GM19372 (cell line): ENCODE data around the gene RGS12.
A peak's percentile ranks its signal among the peaks of the same experiment; 100 is the strongest.

Experiments used
- ATAC-seq: cut with Tn5 transposase; IDR thresholded peaks from one replicate; pipeline ENCODE4 v1.9.1; 2021; ENCODE audit warnings: mild to moderate bottlenecking, low read depth, moderate library complexity; ENCODE audit not compliant: unreplicated experiment

The RGS12 gene

GRCh38 chr4:3269991-3270611, 22.7 kb upstream of the RGS12 start:
- ATAC-seq: no peak

- ATAC-seq: no peak
Observed at GRCh38 chr4:3271131-3271530, 21.7 kb upstream of the RGS12 start.

- no peak for ATAC-seq
Observed at GRCh38 chr4:3276986-3277385, 15.8 kb upstream of the RGS12 start.

GRCh38 chr4:3280466-3280865, 12.4 kb upstream of the RGS12 start:
- no peak for ATAC-seq

GRCh38 chr4:3283483-3283882, 9.3 kb upstream of the RGS12 start:
- no peak for ATAC-seq

GRCh38 chr4:3283916-3284315, 8.9 kb upstream of the RGS12 start:
- ATAC-seq: no peak

- no peak for ATAC-seq
Observed at GRCh38 chr4:3284734-3285557, 7.9 kb upstream of the RGS12 start.

GRCh38 chr4:3285558-3286334, 7.1 kb upstream of the RGS12 start:
- peak; percentile 91 for ATAC-seq

GRCh38 chr4:3286335-3287175, 6.3 kb upstream of the RGS12 start:
- ATAC-seq: no peak

GRCh38 chr4:3287271-3287971, 5.4 kb upstream of the RGS12 start:
- no peak for ATAC-seq

GRCh38 chr4:3287972-3288570, 4.8 kb upstream of the RGS12 start:
- no peak for ATAC-seq

GRCh38 chr4:3288571-3289094, 4.2 kb upstream of the RGS12 start:
- no peak for ATAC-seq

- ATAC-seq: no peak
Observed at GRCh38 chr4:3290476-3290875, 2.3 kb upstream of the RGS12 start.

- no peak for ATAC-seq
Observed at GRCh38 chr4:3290889-3291321, 1.9 kb upstream of the RGS12 start.

GRCh38 chr4:3291411-3291968, 1.3 kb upstream of the RGS12 start:
- no peak for ATAC-seq

GRCh38 chr4:3291969-3292570, 751 bp upstream of the RGS12 start:
- ATAC-seq: peak; percentile 14

- ATAC-seq: no peak
Observed at GRCh38 chr4:3293401-3294391, 875 bp downstream of the RGS12 start.
